Esophagus squamous epithelium (tissue), 4 donors: ENCODE results near the gene EFNB1.

Source experiments
- CTCF ChIP-seq, 6 experiments: fragments of 450-650 bp in 4 of 6; fragments of 200-600 bp in 2 of 6; sonication (generic) in 2 of 6; IDR thresholded peaks; one replicate each; pipeline ENCODE4 v1.5.1; 2016 to 2019; ENCODE audit warnings: antibody characterized with exemption in 6 of 6, mild to moderate bottlenecking in 4 of 6, moderate library complexity in 4 of 6
- POLR2A ChIP-seq, 4 donors: fragments of 450-650 bp; IDR thresholded peaks; one replicate each; pipeline ENCODE4 v1.6.1; 2017; ENCODE audit warnings: antibody characterized with exemption in 4 of 4, mild to moderate bottlenecking in 4 of 4, moderate library complexity in 3 of 4

GRCh38 chrX:68828740-68829581 lies at the start of gene EFNB1:
- no peak for TF ChIP-seq CTCF (IDR thresholded peaks at IDR 0.05)
- TF ChIP-seq POLR2A (IDR thresholded peaks at IDR 0.05): peak in 3 of 4 donors; percentile 84 to 93 (median 91)
